GM12865 (cell line): ENCODE data around the gene ZMYM2.
A peak's percentile ranks its signal among the peaks of the same experiment; 100 is the strongest.

ENCODE experiments used
- DNase-seq: peaks from one replicate; pipeline ENCODE4 v3.0.0; 2010; ENCODE audit warnings: low read depth
- H3K4me3 ChIP-seq: 2 replicates; pipeline ENCODE4 v1.5.1; 2011; ENCODE audit warnings: mild to moderate bottlenecking, low read depth, low read length, control low read depth
- CTCF ChIP-seq: IDR thresholded peaks from 2 replicates; pipeline ENCODE4 v1.5.1; 2011; ENCODE audit warnings: low read length, control low read depth, low read depth, inconsistent platforms; ENCODE audit not compliant: insufficient read depth; ENCODE audit errors: missing control alignments

ZMYM2 gene

GRCh38 chr13:20125129-20125782, 166.7 kb downstream of the ZMYM2 start:
- DNase-seq, result no peak
- no peak for TF ChIP-seq CTCF
- H3K4me3 ChIP-seq, result no peak overlapping the region

- no peak for DNase-seq
- TF ChIP-seq CTCF, result no peak
- no peak overlapping the region for H3K4me3 ChIP-seq
Measured at GRCh38 chr13:20125783-20126165, 167.2 kb downstream of the ZMYM2 start.

- no peak for DNase-seq
- no peak for TF ChIP-seq CTCF
- H3K4me3 ChIP-seq, result no peak overlapping the region
Measured at GRCh38 chr13:20126541-20127261, 168.2 kb downstream of the ZMYM2 start.

- peak overlapping the region; percentile 51 for H3K4me3 ChIP-seq
- peak; percentile 28 for DNase-seq
Measured at GRCh38 chr13:20127262-20127561, 168.7 kb downstream of the ZMYM2 start.

GRCh38 chr13:20127562-20128458, 169.3 kb downstream of the ZMYM2 start:
- DNase-seq, result peak; percentile 81
- TF ChIP-seq CTCF, result peak; percentile 53

More at GRCh38 chr13:20127262-20127561, 168.7 kb downstream of the ZMYM2 start:
- TF ChIP-seq CTCF, result no peak

GRCh38 chr13:20128459-20128931, 170.0 kb downstream of the ZMYM2 start:
- peak overlapping the region; percentile 51 for H3K4me3 ChIP-seq
- peak; percentile 12 for DNase-seq
- no peak for TF ChIP-seq CTCF

More at GRCh38 chr13:20127562-20128458, 169.3 kb downstream of the ZMYM2 start:
- H3K4me3 ChIP-seq, result peak overlapping the region; percentile 51
